Keratinocyte (primary cell): ENCODE results near the gene TMEM38A.

ENCODE experiments used
- EZH2 ChIP-seq: IDR thresholded peaks from one replicate; pipeline ENCODE4 v1.6.1; 2012; ENCODE audit warnings: inconsistent platforms, mild to moderate bottlenecking, low read length, moderate library complexity
- TF ChIP-seq, protein P1 (sequence below), 3 experiments: IDR thresholded peaks in 1 of 3; conservative IDR thresholded peaks in 1 of 3; optimal IDR thresholded peaks in 1 of 3; 2 replicates in 2 of 3; 3 replicates in 1 of 3; pipeline versions ENCODE3 to v1.5.1; 2011; ENCODE audit warnings: low read length in 3 of 3, mild to moderate bottlenecking in 3 of 3, moderate library complexity in 2 of 3, control low read depth in 1 of 3, inconsistent platforms in 1 of 3; ENCODE audit not compliant: insufficient read depth in 2 of 3; ENCODE audit errors: extremely low read depth in 1 of 3

DNA sequence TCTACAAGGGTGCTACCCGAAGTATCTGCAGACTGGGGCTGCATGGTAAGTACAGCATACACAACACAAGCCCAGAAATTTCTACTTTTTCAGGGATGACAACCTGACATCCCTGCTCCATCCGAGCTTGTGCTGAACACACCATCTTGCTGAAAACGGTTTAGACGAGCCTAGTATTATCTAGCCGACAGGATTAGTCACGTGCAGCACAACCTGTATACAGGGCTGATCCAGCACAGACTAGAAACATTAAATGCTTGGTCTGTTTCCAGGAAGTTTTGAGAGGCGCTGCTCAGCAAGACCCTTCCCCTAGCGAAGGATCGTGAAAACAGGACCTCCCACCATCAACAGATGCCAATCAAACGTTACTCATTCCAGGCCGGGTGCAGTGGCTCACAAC is 5.2 kb upstream of the TMEM38A start:
- TF ChIP-seq, protein P1, sequence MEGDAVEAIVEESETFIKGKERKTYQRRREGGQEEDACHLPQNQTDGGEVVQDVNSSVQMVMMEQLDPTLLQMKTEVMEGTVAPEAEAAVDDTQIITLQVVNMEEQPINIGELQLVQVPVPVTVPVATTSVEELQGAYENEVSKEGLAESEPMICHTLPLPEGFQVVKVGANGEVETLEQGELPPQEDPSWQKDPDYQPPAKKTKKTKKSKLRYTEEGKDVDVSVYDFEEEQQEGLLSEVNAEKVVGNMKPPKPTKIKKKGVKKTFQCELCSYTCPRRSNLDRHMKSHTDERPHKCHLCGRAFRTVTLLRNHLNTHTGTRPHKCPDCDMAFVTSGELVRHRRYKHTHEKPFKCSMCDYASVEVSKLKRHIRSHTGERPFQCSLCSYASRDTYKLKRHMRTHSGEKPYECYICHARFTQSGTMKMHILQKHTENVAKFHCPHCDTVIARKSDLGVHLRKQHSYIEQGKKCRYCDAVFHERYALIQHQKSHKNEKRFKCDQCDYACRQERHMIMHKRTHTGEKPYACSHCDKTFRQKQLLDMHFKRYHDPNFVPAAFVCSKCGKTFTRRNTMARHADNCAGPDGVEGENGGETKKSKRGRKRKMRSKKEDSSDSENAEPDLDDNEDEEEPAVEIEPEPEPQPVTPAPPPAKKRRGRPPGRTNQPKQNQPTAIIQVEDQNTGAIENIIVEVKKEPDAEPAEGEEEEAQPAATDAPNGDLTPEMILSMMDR (optimal IDR thresholded peaks at IDR 0.05 in 1 of 3, IDR thresholded peaks at IDR 0.05 in 1 of 3, conservative IDR thresholded peaks at IDR 0.05 in 1 of 3; ENCODE audit: extremely low read depth in 1 of 3, insufficient read depth in 2 of 3, low read length in 3 of 3), result no peak
- no peak for TF ChIP-seq EZH2
